Measurements from ENCODE around the gene SCRN2.
A peak's percentile ranks its signal among the peaks of the same experiment; 100 is the strongest.

The SCRN2 gene

GRCh38 chr17:47844814-47845715 is 4.0 kb upstream of the SCRN2 start:
- no peak overlapping the region for H3K4me3 ChIP-seq (ENCODE audit: low read length)
- DNase-seq (ENCODE audit: low read depth) = peak; percentile 38
- TF ChIP-seq CTCF (conservative IDR thresholded peaks at IDR 0.05; ENCODE audit: low read length) = peak; percentile 56

GRCh38 chr17:47844227-47844626 is 3.2 kb upstream of the SCRN2 start:
- TF ChIP-seq CTCF (conservative IDR thresholded peaks at IDR 0.05; ENCODE audit: low read length) = no peak
- H3K4me3 ChIP-seq (ENCODE audit: low read length) = no peak overlapping the region
- DNase-seq (ENCODE audit: low read depth) = no peak

- no peak for DNase-seq (ENCODE audit: low read depth)
- TF ChIP-seq CTCF (conservative IDR thresholded peaks at IDR 0.05; ENCODE audit: low read length) = no peak
- H3K4me3 ChIP-seq (ENCODE audit: low read length) = no peak overlapping the region
These were observed 2.3 kb upstream of the SCRN2 start for GRCh38 chr17:47843391-47843730.

- peak overlapping the region; percentile 93 for H3K4me3 ChIP-seq (ENCODE audit: low read length)
- no peak for TF ChIP-seq CTCF (conservative IDR thresholded peaks at IDR 0.05; ENCODE audit: low read length)
These were observed 617 bp upstream of the SCRN2 start for GRCh38 chr17:47841488-47842291.

GRCh38 chr17:47840001-47840741 is 902 bp downstream of the SCRN2 start:
- no peak for TF ChIP-seq CTCF (conservative IDR thresholded peaks at IDR 0.05; ENCODE audit: low read length)
- no peak for DNase-seq (ENCODE audit: low read depth)
- H3K4me3 ChIP-seq (ENCODE audit: low read length) = peak overlapping the region; percentile 93

More at GRCh38 chr17:47841488-47842291, 617 bp upstream of the SCRN2 start:
- no peak for DNase-seq (ENCODE audit: low read depth)

- TF ChIP-seq CTCF (conservative IDR thresholded peaks at IDR 0.05; ENCODE audit: low read length) = no peak
- no peak overlapping the region for H3K4me3 ChIP-seq (ENCODE audit: low read length)
- no peak for DNase-seq (ENCODE audit: low read depth)
These were observed 2.0 kb downstream of the SCRN2 start for GRCh38 chr17:47839071-47839470.

Measured in AG10803 (cell line).